ENCODE data around the gene KRT74. TPM values are rescaled to one million over a fixed set of nuclear protein-coding genes. Genes with fewer than 3 reads are reported as not detected.

The KRT74 gene
- total and polyA plus RNA-seq, 10 of the 15 experiments (the other 5 are each of a cell fraction or from before 2014, with no cell fraction given): not detected

DNA sequence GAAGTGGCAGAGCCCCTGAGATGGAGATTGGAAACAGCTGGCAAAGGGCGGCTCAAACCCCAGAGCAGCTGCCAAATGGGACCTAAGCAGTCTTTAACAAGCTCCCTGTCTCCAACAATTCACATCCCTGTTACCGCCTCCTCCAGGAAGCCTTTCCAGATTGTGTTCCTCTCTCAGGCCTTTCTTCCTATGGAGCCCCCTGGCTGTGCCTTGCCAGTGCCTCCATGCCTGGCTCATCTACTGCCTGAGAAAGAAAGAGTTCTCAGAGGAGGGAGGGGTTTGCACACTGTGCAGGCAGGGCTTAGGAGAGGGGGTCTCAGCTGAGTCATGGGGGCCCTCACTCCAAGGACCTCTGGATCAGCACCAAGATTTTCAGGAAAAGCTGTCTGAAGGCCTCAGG is 8.8 kb upstream of the KRT74 start:
- no peak for ATAC-seq
- FAIRE-seq: no peak
- Histone ChIP-seq H3K9me3 (replicated peaks; ENCODE audit: control insufficient read depth, insufficient read depth, low read length) (no peaks in the 10 kb centered on the region), H3K4me3 (no peak overlapping the region), H4K20me1 (ENCODE audit: control insufficient read depth, insufficient read depth) (no peaks in the 10 kb centered on the region), H2AFZ (ENCODE audit: control insufficient read depth, low read depth, low read length) (no peak overlapping the region), H3K4me2 (ENCODE audit: control insufficient read depth, insufficient read depth) (no peak overlapping the region), H3K79me2 (ENCODE audit: control insufficient read depth, insufficient read depth, low read length) (no peaks in the 10 kb centered on the region), H3K27me3 (replicated peaks in 1 of 2; ENCODE audit: control insufficient read depth in 2 of 2, insufficient read depth in 2 of 2, low read length in 1 of 2) (peaks cover 1 to 5% of the 10 kb centered on the region in 2 experiments; a peak in 3 of 4 replicates), H3K36me3 (ENCODE audit: control insufficient read depth in 2 of 2, insufficient read depth in 2 of 2, low read length in 1 of 2) (no peaks in the 10 kb centered on the region), H3K9ac (ENCODE audit: control insufficient read depth, insufficient read depth, low read length) (no peak overlapping the region), H3K27ac (ENCODE audit: control insufficient read depth, insufficient read depth) (no peak overlapping the region), H3K4me1 (ENCODE audit: control insufficient read depth, insufficient read depth, low read length) (no peaks in the 10 kb centered on the region)
- intact Hi-C loops (cut with micrococcal nuclease; ENCODE audit: unreplicated experiment) (loop anchor here (2.0 kb wide), 2 partner anchors 288 to 398 kb away; no protein-coding TSS in a partner anchor), in situ Hi-C loops (cut with MboI) (loop anchor here (10.0 kb wide), 1 partner anchor 282 kb away; no protein-coding TSS in a partner anchor)
- no TSS peak for BruUV-seq (replicated peaks)
- TF ChIP-seq ZBED1 (IDR thresholded peaks at IDR 0.05; ENCODE audit: borderline replicate concordance) (no peak), ATF7 (IDR thresholded peaks at IDR 0.05; ENCODE audit: low read depth) (no peak)
- CTCF ChIA-PET: interaction anchor here (0.6 to 5.3 kb wide), 5 partner anchors 15 to 297 kb away, joined by 3 to 36 read pairs (median 5); no protein-coding TSS in a partner anchor
- POLR2A ChIA-PET: no interaction called here
- 50% methylated on average over 2 of the region's 2 CpGs for WGBS (ENCODE audit: insufficient coverage, insufficient replicate concordance, low lambda C conversion rate, missing lambda C conversion rate)
- no peak for DNase-seq (ENCODE audit: low read depth, low spot score)
- RAD21 ChIA-PET (ENCODE audit: unreplicated experiment): no interaction called here
- SMC1A ChIA-PET (ENCODE audit: uncharacterized antibody, unreplicated experiment): no interaction called here

DNA sequence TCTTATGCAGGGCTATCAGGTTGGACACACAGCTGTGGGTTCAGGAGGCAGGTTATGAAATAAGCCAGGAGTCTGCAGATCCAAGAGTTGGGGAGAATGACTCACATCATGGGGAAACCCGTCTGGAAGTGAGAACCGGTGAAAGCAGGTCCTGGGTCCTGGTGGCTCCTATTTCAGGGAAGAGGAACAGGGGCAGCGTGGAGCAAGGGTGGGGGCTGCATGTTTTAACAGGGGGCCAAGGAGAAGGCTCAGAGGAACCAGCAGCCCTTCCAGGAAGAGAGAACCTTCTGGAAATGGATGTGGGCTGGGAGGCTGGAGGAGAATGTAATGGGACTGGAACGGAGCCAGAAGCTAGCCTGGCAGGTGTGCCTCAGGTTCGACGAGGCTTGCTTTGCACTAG is 7.8 kb upstream of the KRT74 start:
- Histone ChIP-seq H3K4me2 (ENCODE audit: control insufficient read depth, insufficient read depth) (no peak overlapping the region), H3K27ac (ENCODE audit: control insufficient read depth, insufficient read depth) (no peak overlapping the region), H3K4me1 (ENCODE audit: control insufficient read depth, insufficient read depth, low read length) (no peaks in the 10 kb centered on the region), H3K79me2 (ENCODE audit: control insufficient read depth, insufficient read depth, low read length) (no peaks in the 10 kb centered on the region), H3K36me3 (ENCODE audit: control insufficient read depth in 2 of 2, insufficient read depth in 2 of 2, low read length in 1 of 2) (no peaks in the 10 kb centered on the region), H4K20me1 (ENCODE audit: control insufficient read depth, insufficient read depth) (no peaks in the 10 kb centered on the region), H2AFZ (ENCODE audit: control insufficient read depth, low read depth, low read length) (no peak overlapping the region), H3K9ac (ENCODE audit: control insufficient read depth, insufficient read depth, low read length) (no peak overlapping the region), H3K9me3 (replicated peaks; ENCODE audit: control insufficient read depth, insufficient read depth, low read length) (no peaks in the 10 kb centered on the region), H3K4me3 (no peak overlapping the region), H3K27me3 (replicated peaks in 1 of 2; ENCODE audit: control insufficient read depth in 2 of 2, insufficient read depth in 2 of 2, low read length in 1 of 2) (peaks cover 3 to 6% of the 10 kb centered on the region in 2 experiments; a peak in 3 of 4 replicates)
- FAIRE-seq (no peak), DNase-seq (ENCODE audit: low read depth, low spot score) (no peak), ATAC-seq (no peak)
- no TSS peak for BruUV-seq (replicated peaks)
- CTCF ChIA-PET: interaction anchor here (0.6 to 5.3 kb wide), 4 partner anchors 177 to 298 kb away, joined by 3 to 36 read pairs (median 4); no protein-coding TSS in a partner anchor
- TF ChIP-seq CBFB (IDR thresholded peaks at IDR 0.05; ENCODE audit: low read depth): no peak
- no peak for TF ChIP-seq NFYA (IDR thresholded peaks at IDR 0.05; ENCODE audit: borderline replicate concordance, low read depth, low read length)
- TF ChIP-seq POLR2A (IDR thresholded peaks at IDR 0.05; ENCODE audit: low read depth, low read length): no peak
- TF ChIP-seq, protein P1, sequence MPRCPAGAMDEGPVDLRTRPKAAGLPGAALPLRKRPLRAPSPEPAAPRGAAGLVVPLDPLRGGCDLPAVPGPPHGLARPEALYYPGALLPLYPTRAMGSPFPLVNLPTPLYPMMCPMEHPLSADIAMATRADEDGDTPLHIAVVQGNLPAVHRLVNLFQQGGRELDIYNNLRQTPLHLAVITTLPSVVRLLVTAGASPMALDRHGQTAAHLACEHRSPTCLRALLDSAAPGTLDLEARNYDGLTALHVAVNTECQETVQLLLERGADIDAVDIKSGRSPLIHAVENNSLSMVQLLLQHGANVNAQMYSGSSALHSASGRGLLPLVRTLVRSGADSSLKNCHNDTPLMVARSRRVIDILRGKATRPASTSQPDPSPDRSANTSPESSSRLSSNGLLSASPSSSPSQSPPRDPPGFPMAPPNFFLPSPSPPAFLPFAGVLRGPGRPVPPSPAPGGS (IDR thresholded peaks at IDR 0.05; ENCODE audit: borderline replicate concordance, insufficient read depth, low read depth, low read length, poor library complexity, severe bottlenecking): no peak
- TF ChIP-seq PRDM15 (CRISPR knock-in tag; IDR thresholded peaks at IDR 0.05): no peak
- TF ChIP-seq RAD51 (IDR thresholded peaks at IDR 0.05): no peak
- no peak for TF ChIP-seq WRNIP1 (IDR thresholded peaks at IDR 0.05; ENCODE audit: borderline replicate concordance, low read depth, low read length)
- TF ChIP-seq NR2C1 (IDR thresholded peaks at IDR 0.05): no peak
- no peak for TF ChIP-seq BCL11A (IDR thresholded peaks at IDR 0.05; ENCODE audit: low read depth, low read length)
- TF ChIP-seq ATF7 (IDR thresholded peaks at IDR 0.05; ENCODE audit: low read depth): no peak
- TF ChIP-seq SUPT20H (IDR thresholded peaks at IDR 0.05; ENCODE audit: borderline replicate concordance, control insufficient read depth, low read depth, low read length): no peak
- no peak for TF ChIP-seq HDAC6 (IDR thresholded peaks at IDR 0.05; ENCODE audit: unreplicated experiment)
- intact Hi-C loops (cut with micrococcal nuclease; ENCODE audit: unreplicated experiment): no loop called here
- RAD21 ChIA-PET (ENCODE audit: unreplicated experiment): no interaction called here
- WGBS (ENCODE audit: insufficient coverage, insufficient replicate concordance, low lambda C conversion rate, missing lambda C conversion rate): 10% methylated on average over 6 of the region's 6 CpGs
- POLR2A ChIA-PET: no interaction called here
- in situ Hi-C loops (cut with MboI): loop anchor here (10.0 kb wide), 1 partner anchor 283 kb away; no protein-coding TSS in a partner anchor
- SMC1A ChIA-PET (ENCODE audit: uncharacterized antibody, unreplicated experiment): interaction anchor here (0.6 kb wide), 1 partner anchor 54 kb away, joined by 3 read pairs; no protein-coding TSS in a partner anchor
